GM12892 (cell line): ENCODE measurements around the gene VAV3.
"Not testable (repeated sequence)": the region's sequence is repeated elsewhere in the genome, so short reads cannot be mapped to it uniquely, and the experiment has no call there.

Source experiments
- DNase-seq: peaks from one replicate; pipeline ENCODE4 v3.0.0; 2011; ENCODE audit not compliant: insufficient read length
- FAIRE-seq: peaks from 2 replicates; lab custom pipeline; 2011; peaks lifted over from hg19 to GRCh38; lab: Jason Lieb, UNC
- POLR2A ChIP-seq: IDR thresholded peaks from 2 replicates; pipeline ENCODE4 v1.6.1; 2011; ENCODE audit warnings: low read depth, low read length, control low read depth
- POLR2AphosphoS5 ChIP-seq: IDR thresholded peaks from 2 replicates; pipeline ENCODE4 v1.6.1; 2011; ENCODE audit warnings: low read depth, low read length, control low read depth
- TAF1 ChIP-seq: IDR thresholded peaks from 2 replicates; pipeline ENCODE4 v1.6.1; 2011; ENCODE audit warnings: low read depth, mild to moderate bottlenecking, control low read depth, low read length, borderline replicate concordance

Gene VAV3

GRCh38 chr1:107899655-107900054, 65.3 kb downstream of the VAV3 start:
- no peak for TF ChIP-seq POLR2AphosphoS5
- no peak for TF ChIP-seq POLR2A
- no peak for TF ChIP-seq TAF1
- DNase-seq (no peak), FAIRE-seq (no peak)

- DNase-seq (no peak), FAIRE-seq (no peak)
- TF ChIP-seq TAF1 (no peak), POLR2A (no peak), POLR2AphosphoS5 (no peak)
Measured at GRCh38 chr1:107897438-107898345, 67.3 kb downstream of the VAV3 start.

- DNase-seq (no peak), FAIRE-seq (no peak)
- TF ChIP-seq POLR2A = no peak
- TF ChIP-seq TAF1 = no peak
- TF ChIP-seq POLR2AphosphoS5 = no peak
Measured at GRCh38 chr1:107896936-107897335, 68.0 kb downstream of the VAV3 start.

DNA sequence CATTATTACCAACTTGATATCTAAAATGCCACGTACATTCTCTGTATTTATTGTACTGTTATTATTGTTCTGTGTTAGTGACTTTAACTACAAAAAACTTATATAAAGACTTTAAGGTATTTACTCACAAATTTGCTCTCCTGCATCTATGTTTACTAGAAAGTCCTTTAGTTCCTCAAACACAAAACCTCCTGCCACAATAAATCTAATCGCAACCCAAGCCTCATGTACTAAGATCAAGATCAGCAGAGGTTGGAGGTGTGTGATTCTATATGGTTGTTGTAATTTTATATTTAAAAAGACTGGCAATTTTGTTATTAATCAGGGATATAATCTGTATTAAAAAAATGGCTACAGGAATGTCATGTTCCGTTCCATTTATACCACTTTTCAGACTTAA, 68.6 kb downstream of the VAV3 start:
- TF ChIP-seq TAF1 = no peak
- DNase-seq (no peak), FAIRE-seq (no peak)

GRCh38 chr1:107895403-107896191, 69.4 kb downstream of the VAV3 start:
- no peak for FAIRE-seq
- no peak for TF ChIP-seq TAF1
- no peak for TF ChIP-seq POLR2A
- TF ChIP-seq POLR2AphosphoS5 = no peak

DNA sequence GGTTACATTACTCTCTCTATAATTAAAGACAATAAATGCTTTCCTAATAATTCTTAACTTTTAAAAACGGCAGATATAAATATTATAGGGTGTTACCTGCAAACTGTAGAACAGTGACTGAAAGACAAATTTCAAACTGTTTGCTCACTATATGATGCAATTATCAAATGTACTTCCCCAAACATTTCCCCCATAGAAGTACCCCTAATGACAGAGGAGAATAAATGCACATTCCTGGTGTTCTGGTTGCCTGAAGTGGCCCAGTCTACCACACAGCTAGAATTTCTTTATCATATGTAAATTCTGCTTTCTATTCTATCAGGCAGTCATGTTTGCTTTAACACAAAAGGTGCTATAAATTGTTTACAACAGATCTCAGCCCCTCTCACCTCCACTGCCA, 70.4 kb downstream of the VAV3 start:
- no peak for DNase-seq
- no peak for TF ChIP-seq TAF1
- FAIRE-seq = no peak

More at GRCh38 chr1:107895403-107896191, 69.4 kb downstream of the VAV3 start:
- DNase-seq = no peak

DNA sequence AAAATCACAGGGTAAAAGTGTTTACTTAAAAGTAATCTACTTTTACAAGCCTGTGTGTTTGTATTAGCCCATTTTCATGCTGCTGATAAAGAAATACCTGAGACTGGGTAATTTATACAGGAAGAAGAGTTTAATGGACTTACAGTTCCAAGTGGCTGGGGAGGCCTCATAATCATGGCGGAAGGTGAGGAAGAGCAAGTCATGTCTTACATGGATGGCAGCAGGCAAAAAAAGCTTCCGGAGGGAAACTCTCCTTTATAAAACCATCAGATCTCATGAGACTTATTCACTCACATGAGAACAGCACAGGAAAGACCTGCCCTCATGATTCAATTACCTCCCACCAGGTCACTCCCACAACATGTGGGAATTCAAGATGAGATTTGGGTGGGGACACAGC, 71.6 kb downstream of the VAV3 start:
- not testable (repeated sequence) for DNase-seq, FAIRE-seq

GRCh38 chr1:107889524-107889923, 75.5 kb downstream of the VAV3 start:
- TF ChIP-seq POLR2AphosphoS5 (no peak), TAF1 (no peak), POLR2A (no peak)
- FAIRE-seq = no peak

GRCh38 chr1:107883562-107883961, 81.4 kb downstream of the VAV3 start:
- TF ChIP-seq POLR2AphosphoS5 (no peak), POLR2A (no peak), TAF1 (no peak)
- no peak for FAIRE-seq
- no peak for DNase-seq

More at GRCh38 chr1:107889524-107889923, 75.5 kb downstream of the VAV3 start:
- no peak for DNase-seq

GRCh38 chr1:107879927-107880326, 85.1 kb downstream of the VAV3 start:
- DNase-seq = no peak
- TF ChIP-seq TAF1 = no peak
- no peak for TF ChIP-seq POLR2AphosphoS5
- no peak for TF ChIP-seq POLR2A
- no peak for FAIRE-seq

DNA sequence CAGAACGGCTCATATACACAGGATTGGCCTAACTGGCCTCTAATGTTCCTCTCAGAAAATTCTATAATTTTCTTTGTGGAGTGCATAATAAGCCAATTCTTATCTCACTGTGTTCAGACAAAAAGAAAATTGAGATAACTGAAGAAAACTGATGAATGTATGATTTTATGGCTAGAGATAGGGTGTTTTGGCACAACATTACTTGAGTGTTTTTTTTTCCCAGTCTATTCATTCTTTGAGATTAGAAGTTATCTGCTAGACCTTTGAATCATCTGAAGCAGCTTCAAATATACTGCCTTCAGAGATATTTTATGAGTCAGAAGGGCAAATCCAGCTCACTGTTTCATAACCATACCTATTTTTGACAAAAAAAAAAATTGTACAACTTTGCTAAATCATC, 85.6 kb downstream of the VAV3 start:
- DNase-seq = no peak
- TF ChIP-seq POLR2AphosphoS5 (no peak), TAF1 (no peak), POLR2A (no peak)
- no peak for FAIRE-seq

GRCh38 chr1:107877745-107878144, 87.2 kb downstream of the VAV3 start:
- FAIRE-seq (no peak), DNase-seq (no peak)
- TF ChIP-seq TAF1 (no peak), POLR2A (no peak), POLR2AphosphoS5 (no peak)
